ENCODE results near the gene ADAMTSL2.

The ADAMTSL2 gene

GRCh38 chr9:133591985-133592384 lies 57.5 kb downstream of the ADAMTSL2 start:
- FAIRE-seq = no peak

GRCh38 chr9:133592731-133593409 lies 58.4 kb downstream of the ADAMTSL2 start:
- TF ChIP-seq CTCF (IDR thresholded peaks at IDR 0.05; ENCODE audit: insufficient read depth, missing control alignments) = no peak
- FAIRE-seq (no peak), DNase-seq (ENCODE audit: insufficient read length, low spot score) (no peak)

More at GRCh38 chr9:133591985-133592384, 57.5 kb downstream of the ADAMTSL2 start:
- no peak for DNase-seq (ENCODE audit: insufficient read length, low spot score)
- no peak for TF ChIP-seq CTCF (IDR thresholded peaks at IDR 0.05; ENCODE audit: insufficient read depth, missing control alignments)

- DNase-seq (ENCODE audit: insufficient read length, low spot score) (no peak), FAIRE-seq (no peak)
- TF ChIP-seq CTCF (IDR thresholded peaks at IDR 0.05; ENCODE audit: insufficient read depth, missing control alignments) = no peak
Measured at GRCh38 chr9:133593587-133594253, 59.2 kb downstream of the ADAMTSL2 start.

GRCh38 chr9:133594310-133594709 lies 59.8 kb downstream of the ADAMTSL2 start:
- FAIRE-seq = no peak
- DNase-seq (ENCODE audit: insufficient read length, low spot score) = no peak
- no peak for TF ChIP-seq CTCF (IDR thresholded peaks at IDR 0.05; ENCODE audit: insufficient read depth, missing control alignments)

- DNase-seq (ENCODE audit: insufficient read length, low spot score) (no peak), FAIRE-seq (no peak)
- TF ChIP-seq CTCF (IDR thresholded peaks at IDR 0.05; ENCODE audit: insufficient read depth, missing control alignments) = no peak
Measured at GRCh38 chr9:133595910-133596309, 61.4 kb downstream of the ADAMTSL2 start.

GRCh38 chr9:133597316-133597957 lies 62.9 kb downstream of the ADAMTSL2 start:
- no peak for FAIRE-seq
- DNase-seq (ENCODE audit: insufficient read length, low spot score) = no peak
- TF ChIP-seq CTCF (IDR thresholded peaks at IDR 0.05; ENCODE audit: insufficient read depth, missing control alignments) = no peak

GRCh38 chr9:133598978-133599377 lies 64.5 kb downstream of the ADAMTSL2 start:
- TF ChIP-seq CTCF (IDR thresholded peaks at IDR 0.05; ENCODE audit: insufficient read depth, missing control alignments) = no peak
- DNase-seq (ENCODE audit: insufficient read length, low spot score) = no peak
- FAIRE-seq = no peak
